ENCODE results near the gene MPDZ. TPM values are rescaled to one million over a fixed set of nuclear protein-coding genes. Genes with fewer than 3 reads are reported as not detected.

Gene MPDZ
- total RNA-seq, 1 experiment from 2014 or later: 0.12 TPM

DNA sequence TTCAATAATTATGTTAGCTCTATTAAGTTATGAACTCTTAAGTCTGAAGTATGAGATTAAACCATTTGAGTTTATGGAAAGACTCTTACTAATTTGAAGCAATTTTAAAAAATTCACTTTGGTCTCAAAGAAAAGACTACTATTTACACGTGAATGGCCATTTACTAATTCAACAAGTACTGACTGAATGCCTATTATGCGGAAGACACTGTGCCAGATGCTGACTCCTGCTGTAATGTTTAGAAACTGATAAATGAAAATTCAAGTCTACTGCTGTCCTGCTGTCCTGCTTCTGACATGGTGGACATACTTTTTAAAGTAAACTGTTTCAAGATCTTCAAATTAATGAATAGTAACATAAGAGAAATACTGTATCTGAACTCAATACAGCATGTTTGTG, 116.2 kb downstream of the MPDZ start:
- intact Hi-C loops (cut with micrococcal nuclease): no loop called here
- no TSS peak for BruUV-seq (replicated peaks)
- ATAC-seq: no peak
- POLR2A ChIA-PET: no interaction called here
- H3K9ac ChIP-seq (ENCODE audit: low read length): no peak overlapping the region
- H3K9me2 ChIP-seq (ENCODE audit: insufficient read depth): no peaks in the 10 kb centered on the region
- H3K36me3 ChIP-seq (ENCODE audit: control insufficient read depth in 1 of 2, insufficient read depth in 2 of 2, low read length in 2 of 2): no peaks in the 10 kb centered on the region
- no peaks in the 10 kb centered on the region; the same call in 1 of the 2 replicates for H4K20me1 ChIP-seq (ENCODE audit: insufficient read depth)
- no peak overlapping the region for H2AFZ ChIP-seq (ENCODE audit: low read depth, low read length, poor library complexity, severe bottlenecking)
- DNase-seq (ENCODE audit: low read depth, low spot score): no peak
- H3K4me2 ChIP-seq (ENCODE audit: low read length): no peak overlapping the region
- H3K4me3 ChIP-seq (replicated peaks in 1 of 2; ENCODE audit: low read depth in 1 of 2, low read length in 2 of 2): no peak overlapping the region
- H3K79me2 ChIP-seq (ENCODE audit: insufficient read depth, low read length): no peaks in the 10 kb centered on the region
- no peak overlapping the region for H3K27ac ChIP-seq (ENCODE audit: low read depth, low read length)
- peaks cover 11% of the 10 kb centered on the region for H3K27me3 ChIP-seq (ENCODE audit: insufficient read depth, low read length)
- H3K4me1 ChIP-seq (ENCODE audit: control insufficient read depth in 1 of 2, insufficient read depth in 2 of 2, low read length in 2 of 2): no peaks in the 10 kb centered on the region
- RAD21 ChIA-PET (ENCODE audit: low non-redundant PET in 1 of 2, low total read pairs in 2 of 2, uncharacterized antibody in 2 of 2, unreplicated experiment in 2 of 2): no interaction called here
- 0 out of 4 replicates have a peak, but pooled peaks cover 0 to 4% of the 10 kb centered on the region in 2 experiments for H3K9me3 ChIP-seq (ENCODE audit: control insufficient read depth in 1 of 2, insufficient read depth in 1 of 2, low read depth in 1 of 2, low read length in 2 of 2)
- CTCF ChIA-PET: no interaction called here
- no peak for TF ChIP-seq YY1 (IDR thresholded peaks at IDR 0.05; ENCODE audit: extremely low read depth, insufficient replicate concordance, low read depth, low read length)
- TF ChIP-seq TCF7L2 (IDR thresholded peaks at IDR 0.05; ENCODE audit: borderline replicate concordance, extremely low read depth, insufficient read depth, insufficient read length): no peak
- TF ChIP-seq, protein P1, sequence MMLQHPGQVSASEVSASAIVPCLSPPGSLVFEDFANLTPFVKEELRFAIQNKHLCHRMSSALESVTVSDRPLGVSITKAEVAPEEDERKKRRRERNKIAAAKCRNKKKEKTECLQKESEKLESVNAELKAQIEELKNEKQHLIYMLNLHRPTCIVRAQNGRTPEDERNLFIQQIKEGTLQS (IDR thresholded peaks at IDR 0.05): no peak
- TF ChIP-seq SP1 (IDR thresholded peaks at IDR 0.05; ENCODE audit: low read depth): no peak

DNA sequence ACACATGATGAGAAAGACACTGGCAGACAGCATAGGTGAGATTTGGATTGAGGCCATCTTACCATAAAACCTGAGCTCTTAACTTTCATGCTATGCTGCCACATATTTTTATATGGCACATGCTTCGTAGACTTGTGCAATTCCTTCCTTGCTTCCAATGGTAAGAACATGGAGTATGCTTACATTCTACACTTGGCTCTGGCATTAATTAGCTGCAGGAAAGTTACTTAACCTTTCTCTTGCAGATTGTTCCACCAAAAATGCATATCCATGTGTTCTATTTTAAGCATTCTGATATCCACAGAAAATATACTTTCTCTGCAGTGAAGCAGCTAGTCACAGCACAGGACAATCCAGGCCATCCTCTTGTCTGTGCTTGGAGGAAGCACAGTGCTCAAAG, 119.4 kb downstream of the MPDZ start:
- POLR2A ChIA-PET: no interaction called here
- no peak overlapping the region for H3K9ac ChIP-seq (ENCODE audit: low read length)
- H3K4me2 ChIP-seq (ENCODE audit: low read length): no peak overlapping the region
- no peak overlapping the region for H2AFZ ChIP-seq (ENCODE audit: low read depth, low read length, poor library complexity, severe bottlenecking)
- no peaks in the 10 kb centered on the region for H3K4me1 ChIP-seq (ENCODE audit: control insufficient read depth in 1 of 2, insufficient read depth in 2 of 2, low read length in 2 of 2)
- no peaks in the 10 kb centered on the region; the same call in 1 of the 2 replicates for H4K20me1 ChIP-seq (ENCODE audit: insufficient read depth)
- H3K79me2 ChIP-seq (ENCODE audit: insufficient read depth, low read length): no peaks in the 10 kb centered on the region
- H3K27ac ChIP-seq (ENCODE audit: low read depth, low read length): no peak overlapping the region
- no peaks in the 10 kb centered on the region for H3K9me2 ChIP-seq (ENCODE audit: insufficient read depth)
- no peak for DNase-seq (ENCODE audit: low read depth, low spot score)
- H3K4me3 ChIP-seq (replicated peaks in 1 of 2; ENCODE audit: low read depth in 1 of 2, low read length in 2 of 2): no peak overlapping the region
- RAD21 ChIA-PET (ENCODE audit: low non-redundant PET in 1 of 2, low total read pairs in 2 of 2, uncharacterized antibody in 2 of 2, unreplicated experiment in 2 of 2): no interaction called here
- CTCF ChIA-PET: no interaction called here
- H3K9me3 ChIP-seq (ENCODE audit: control insufficient read depth in 1 of 2, insufficient read depth in 1 of 2, low read depth in 1 of 2, low read length in 2 of 2): no peaks in the 10 kb centered on the region
- H3K36me3 ChIP-seq (ENCODE audit: control insufficient read depth in 1 of 2, insufficient read depth in 2 of 2, low read length in 2 of 2): no peaks in the 10 kb centered on the region
- no peak for ATAC-seq
- no peaks in the 10 kb centered on the region for H3K27me3 ChIP-seq (ENCODE audit: insufficient read depth, low read length)
- BruUV-seq (replicated peaks): no TSS peak
- intact Hi-C loops (cut with micrococcal nuclease): no loop called here
- TF ChIP-seq FOSL1 (IDR thresholded peaks at IDR 0.05; ENCODE audit: low read depth) (no peak), ZNF274 (IDR thresholded peaks at IDR 0.05; ENCODE audit: low read depth, low read length) (no peak), TCF7L2 (IDR thresholded peaks at IDR 0.05; ENCODE audit: borderline replicate concordance, extremely low read depth, insufficient read depth, insufficient read length) (no peak), CBX3 (IDR thresholded peaks at IDR 0.05; ENCODE audit: low read depth) (no peak), ELF1 (IDR thresholded peaks at IDR 0.05; ENCODE audit: borderline replicate concordance, low read depth) (no peak), POLR2A (IDR thresholded peaks at IDR 0.05; ENCODE audit: borderline replicate concordance, extremely low read depth, insufficient read depth, insufficient read length) (no peak), ZFX (IDR thresholded peaks at IDR 0.05) (no peak), POLR2AphosphoS5 (IDR thresholded peaks at IDR 0.05; ENCODE audit: low read depth, low read length) (no peak), EZH2 (IDR thresholded peaks at IDR 0.05) (no peak), CEBPB (IDR thresholded peaks at IDR 0.05; ENCODE audit: low read depth) (no peak), EZH2phosphoT487 (IDR thresholded peaks at IDR 0.05; ENCODE audit: borderline replicate concordance) (no peak)
- TF ChIP-seq, protein P1 (IDR thresholded peaks at IDR 0.05): no peak
- TF ChIP-seq, protein P2, sequence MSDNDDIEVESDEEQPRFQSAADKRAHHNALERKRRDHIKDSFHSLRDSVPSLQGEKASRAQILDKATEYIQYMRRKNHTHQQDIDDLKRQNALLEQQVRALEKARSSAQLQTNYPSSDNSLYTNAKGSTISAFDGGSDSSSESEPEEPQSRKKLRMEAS (IDR thresholded peaks at IDR 0.05): no peak
- TF ChIP-seq, protein P3, sequence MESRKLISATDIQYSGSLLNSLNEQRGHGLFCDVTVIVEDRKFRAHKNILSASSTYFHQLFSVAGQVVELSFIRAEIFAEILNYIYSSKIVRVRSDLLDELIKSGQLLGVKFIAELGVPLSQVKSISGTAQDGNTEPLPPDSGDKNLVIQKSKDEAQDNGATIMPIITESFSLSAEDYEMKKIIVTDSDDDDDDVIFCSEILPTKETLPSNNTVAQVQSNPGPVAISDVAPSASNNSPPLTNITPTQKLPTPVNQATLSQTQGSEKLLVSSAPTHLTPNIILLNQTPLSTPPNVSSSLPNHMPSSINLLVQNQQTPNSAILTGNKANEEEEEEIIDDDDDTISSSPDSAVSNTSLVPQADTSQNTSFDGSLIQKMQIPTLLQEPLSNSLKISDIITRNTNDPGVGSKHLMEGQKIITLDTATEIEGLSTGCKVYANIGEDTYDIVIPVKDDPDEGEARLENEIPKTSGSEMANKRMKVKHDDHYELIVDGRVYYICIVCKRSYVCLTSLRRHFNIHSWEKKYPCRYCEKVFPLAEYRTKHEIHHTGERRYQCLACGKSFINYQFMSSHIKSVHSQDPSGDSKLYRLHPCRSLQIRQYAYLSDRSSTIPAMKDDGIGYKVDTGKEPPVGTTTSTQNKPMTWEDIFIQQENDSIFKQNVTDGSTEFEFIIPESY (IDR thresholded peaks at IDR 0.05; ENCODE audit: extremely low read depth, insufficient replicate concordance, low read length): no peak
- TF ChIP-seq, protein P4, sequence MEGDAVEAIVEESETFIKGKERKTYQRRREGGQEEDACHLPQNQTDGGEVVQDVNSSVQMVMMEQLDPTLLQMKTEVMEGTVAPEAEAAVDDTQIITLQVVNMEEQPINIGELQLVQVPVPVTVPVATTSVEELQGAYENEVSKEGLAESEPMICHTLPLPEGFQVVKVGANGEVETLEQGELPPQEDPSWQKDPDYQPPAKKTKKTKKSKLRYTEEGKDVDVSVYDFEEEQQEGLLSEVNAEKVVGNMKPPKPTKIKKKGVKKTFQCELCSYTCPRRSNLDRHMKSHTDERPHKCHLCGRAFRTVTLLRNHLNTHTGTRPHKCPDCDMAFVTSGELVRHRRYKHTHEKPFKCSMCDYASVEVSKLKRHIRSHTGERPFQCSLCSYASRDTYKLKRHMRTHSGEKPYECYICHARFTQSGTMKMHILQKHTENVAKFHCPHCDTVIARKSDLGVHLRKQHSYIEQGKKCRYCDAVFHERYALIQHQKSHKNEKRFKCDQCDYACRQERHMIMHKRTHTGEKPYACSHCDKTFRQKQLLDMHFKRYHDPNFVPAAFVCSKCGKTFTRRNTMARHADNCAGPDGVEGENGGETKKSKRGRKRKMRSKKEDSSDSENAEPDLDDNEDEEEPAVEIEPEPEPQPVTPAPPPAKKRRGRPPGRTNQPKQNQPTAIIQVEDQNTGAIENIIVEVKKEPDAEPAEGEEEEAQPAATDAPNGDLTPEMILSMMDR (IDR thresholded peaks at IDR 0.05 in 2 of 3, conservative IDR thresholded peaks at IDR 0.05 in 1 of 3; ENCODE audit: borderline replicate concordance in 1 of 3, insufficient read depth in 1 of 3, low read depth in 2 of 3, low read length in 2 of 3): no peak

Data from HCT116 (cell line).